Measurements from ENCODE around the gene SIGLEC14.

- TF ChIP-seq, protein P1, sequence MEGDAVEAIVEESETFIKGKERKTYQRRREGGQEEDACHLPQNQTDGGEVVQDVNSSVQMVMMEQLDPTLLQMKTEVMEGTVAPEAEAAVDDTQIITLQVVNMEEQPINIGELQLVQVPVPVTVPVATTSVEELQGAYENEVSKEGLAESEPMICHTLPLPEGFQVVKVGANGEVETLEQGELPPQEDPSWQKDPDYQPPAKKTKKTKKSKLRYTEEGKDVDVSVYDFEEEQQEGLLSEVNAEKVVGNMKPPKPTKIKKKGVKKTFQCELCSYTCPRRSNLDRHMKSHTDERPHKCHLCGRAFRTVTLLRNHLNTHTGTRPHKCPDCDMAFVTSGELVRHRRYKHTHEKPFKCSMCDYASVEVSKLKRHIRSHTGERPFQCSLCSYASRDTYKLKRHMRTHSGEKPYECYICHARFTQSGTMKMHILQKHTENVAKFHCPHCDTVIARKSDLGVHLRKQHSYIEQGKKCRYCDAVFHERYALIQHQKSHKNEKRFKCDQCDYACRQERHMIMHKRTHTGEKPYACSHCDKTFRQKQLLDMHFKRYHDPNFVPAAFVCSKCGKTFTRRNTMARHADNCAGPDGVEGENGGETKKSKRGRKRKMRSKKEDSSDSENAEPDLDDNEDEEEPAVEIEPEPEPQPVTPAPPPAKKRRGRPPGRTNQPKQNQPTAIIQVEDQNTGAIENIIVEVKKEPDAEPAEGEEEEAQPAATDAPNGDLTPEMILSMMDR (IDR thresholded peaks at IDR 0.05) = no peak
- TF ChIP-seq EP300 (IDR thresholded peaks at IDR 0.05; ENCODE audit: low read depth) = no peak
These were observed 6.2 kb downstream of the SIGLEC14 start for GRCh38 chr19:51640386-51640785.
